ENCODE data around the gene BBS2. TPM values are rescaled to one million over a fixed set of nuclear protein-coding genes. Genes with fewer than 3 reads are reported as not detected.

Gene BBS2
- total and polyA plus RNA-seq, 4 donors = 14.0 to 70.0 (median 33.0) TPM

DNA sequence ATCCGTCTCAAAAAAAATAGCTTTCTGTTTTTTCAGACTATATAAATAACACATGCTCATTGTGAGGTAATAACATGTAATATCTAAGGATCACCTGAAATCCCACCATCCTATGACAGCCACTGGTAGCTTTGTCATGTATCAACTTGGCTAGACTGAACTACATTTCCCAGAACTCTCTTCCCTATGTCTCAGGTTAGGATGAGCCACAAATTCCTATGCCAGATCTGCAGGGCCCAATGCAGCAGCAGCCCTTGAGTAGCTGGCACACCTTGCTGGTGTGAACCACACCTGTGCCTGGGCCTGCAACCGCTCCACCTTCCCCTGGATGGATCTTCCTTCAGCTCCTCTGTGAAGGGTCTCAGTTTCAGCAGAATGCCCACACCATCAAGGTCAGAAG, 40.4 kb downstream of the BBS2 start:
- H3K4me3 ChIP-seq = no peak overlapping the region
- no peaks in the 10 kb centered on the region for H3K4me1 ChIP-seq (ENCODE audit: control insufficient read depth in 5 of 5, insufficient read depth in 5 of 5, low read length in 5 of 5)
- peaks cover 25 to 26% (median 26%) of the 10 kb centered on the region in 4 donors for H3K36me3 ChIP-seq (ENCODE audit: control insufficient read depth in 4 of 4, insufficient read depth in 4 of 4, low read length in 4 of 4)
- DNase-seq = no peak
- no peak overlapping the region for H3K27ac ChIP-seq (ENCODE audit: low read depth in 1 of 2, low read length in 1 of 2)
- H3K9ac ChIP-seq (ENCODE audit: insufficient read depth in 1 of 2, low read length in 2 of 2) = no peak overlapping the region
- ATAC-seq (ENCODE audit: insufficient read depth, low FRiP score) = no peak
- 94 to 98% methylated on average over 2 of the region's 2 CpGs for WGBS, 2 donors
- no peaks in the 10 kb centered on the region for H3K9me3 ChIP-seq (ENCODE audit: control insufficient read depth in 4 of 4, insufficient read depth in 3 of 4, low read length in 3 of 4)
- TF ChIP-seq, protein P1, sequence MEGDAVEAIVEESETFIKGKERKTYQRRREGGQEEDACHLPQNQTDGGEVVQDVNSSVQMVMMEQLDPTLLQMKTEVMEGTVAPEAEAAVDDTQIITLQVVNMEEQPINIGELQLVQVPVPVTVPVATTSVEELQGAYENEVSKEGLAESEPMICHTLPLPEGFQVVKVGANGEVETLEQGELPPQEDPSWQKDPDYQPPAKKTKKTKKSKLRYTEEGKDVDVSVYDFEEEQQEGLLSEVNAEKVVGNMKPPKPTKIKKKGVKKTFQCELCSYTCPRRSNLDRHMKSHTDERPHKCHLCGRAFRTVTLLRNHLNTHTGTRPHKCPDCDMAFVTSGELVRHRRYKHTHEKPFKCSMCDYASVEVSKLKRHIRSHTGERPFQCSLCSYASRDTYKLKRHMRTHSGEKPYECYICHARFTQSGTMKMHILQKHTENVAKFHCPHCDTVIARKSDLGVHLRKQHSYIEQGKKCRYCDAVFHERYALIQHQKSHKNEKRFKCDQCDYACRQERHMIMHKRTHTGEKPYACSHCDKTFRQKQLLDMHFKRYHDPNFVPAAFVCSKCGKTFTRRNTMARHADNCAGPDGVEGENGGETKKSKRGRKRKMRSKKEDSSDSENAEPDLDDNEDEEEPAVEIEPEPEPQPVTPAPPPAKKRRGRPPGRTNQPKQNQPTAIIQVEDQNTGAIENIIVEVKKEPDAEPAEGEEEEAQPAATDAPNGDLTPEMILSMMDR (IDR thresholded peaks at IDR 0.05; ENCODE audit: control extremely low read depth, extremely low read depth) = no peak
- no peaks in the 10 kb centered on the region for H3K27me3 ChIP-seq (ENCODE audit: control insufficient read depth in 3 of 3, insufficient read depth in 3 of 3, low read length in 2 of 3)

DNA sequence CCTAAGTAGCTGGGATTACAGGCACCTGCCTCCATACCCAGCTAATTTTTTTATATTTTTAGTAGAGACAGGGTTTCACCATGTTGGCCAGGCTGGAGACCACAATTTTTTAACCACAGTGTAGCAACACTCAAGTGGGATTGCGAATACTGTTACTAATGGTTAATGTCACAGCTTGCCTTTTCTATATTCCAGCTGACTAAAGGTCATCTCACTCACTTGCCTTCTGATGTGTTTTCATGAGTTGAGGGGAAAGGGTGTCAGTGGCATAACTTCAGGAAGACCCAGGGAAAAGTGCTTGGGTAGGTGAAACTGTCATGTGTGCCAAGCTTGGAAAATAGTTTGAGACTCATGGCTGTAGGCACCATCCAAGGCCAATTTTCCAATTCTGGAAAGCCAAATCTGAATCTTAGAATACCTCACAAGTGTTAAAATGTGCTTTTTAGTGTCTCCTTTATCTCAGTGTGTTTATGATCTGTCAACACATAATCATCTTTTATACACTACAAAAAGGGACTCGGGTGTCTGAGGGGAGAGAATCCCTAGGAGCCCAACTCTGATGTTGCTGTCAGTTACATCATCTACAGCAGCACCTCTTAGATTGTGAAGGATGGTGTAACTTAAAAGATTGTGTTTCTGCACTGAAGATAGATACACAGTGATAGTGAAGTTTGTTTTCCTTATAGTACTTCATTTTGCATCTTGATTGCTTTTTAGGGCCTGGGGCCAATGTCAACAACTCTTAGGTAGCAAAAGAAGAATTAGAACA, 41.4 kb downstream of the BBS2 start:
- H3K27ac ChIP-seq (ENCODE audit: low read depth in 1 of 2, low read length in 1 of 2) = no peak overlapping the region
- H3K36me3 ChIP-seq (ENCODE audit: control insufficient read depth in 4 of 4, insufficient read depth in 4 of 4, low read length in 4 of 4) = peaks cover 22 to 27% (median 25%) of the 10 kb centered on the region in 4 donors
- H3K9ac ChIP-seq (ENCODE audit: insufficient read depth in 1 of 2, low read length in 2 of 2) = no peak overlapping the region
- no peaks in the 10 kb centered on the region for H3K4me1 ChIP-seq (ENCODE audit: control insufficient read depth in 5 of 5, insufficient read depth in 5 of 5, low read length in 5 of 5)
- 54 to 74% methylated on average over 2 of the region's 2 CpGs for WGBS, 2 donors
- DNase-seq = no peak
- TF ChIP-seq, protein P1 (IDR thresholded peaks at IDR 0.05; ENCODE audit: control extremely low read depth, extremely low read depth) = no peak
- no peaks in the 10 kb centered on the region for H3K27me3 ChIP-seq (ENCODE audit: control insufficient read depth in 3 of 3, insufficient read depth in 3 of 3, low read length in 2 of 3)
- H3K4me3 ChIP-seq = no peak overlapping the region
- H3K9me3 ChIP-seq (ENCODE audit: control insufficient read depth in 4 of 4, insufficient read depth in 3 of 4, low read length in 3 of 4) = no peaks in the 10 kb centered on the region
- no peak for ATAC-seq (ENCODE audit: insufficient read depth, low FRiP score)

DNA sequence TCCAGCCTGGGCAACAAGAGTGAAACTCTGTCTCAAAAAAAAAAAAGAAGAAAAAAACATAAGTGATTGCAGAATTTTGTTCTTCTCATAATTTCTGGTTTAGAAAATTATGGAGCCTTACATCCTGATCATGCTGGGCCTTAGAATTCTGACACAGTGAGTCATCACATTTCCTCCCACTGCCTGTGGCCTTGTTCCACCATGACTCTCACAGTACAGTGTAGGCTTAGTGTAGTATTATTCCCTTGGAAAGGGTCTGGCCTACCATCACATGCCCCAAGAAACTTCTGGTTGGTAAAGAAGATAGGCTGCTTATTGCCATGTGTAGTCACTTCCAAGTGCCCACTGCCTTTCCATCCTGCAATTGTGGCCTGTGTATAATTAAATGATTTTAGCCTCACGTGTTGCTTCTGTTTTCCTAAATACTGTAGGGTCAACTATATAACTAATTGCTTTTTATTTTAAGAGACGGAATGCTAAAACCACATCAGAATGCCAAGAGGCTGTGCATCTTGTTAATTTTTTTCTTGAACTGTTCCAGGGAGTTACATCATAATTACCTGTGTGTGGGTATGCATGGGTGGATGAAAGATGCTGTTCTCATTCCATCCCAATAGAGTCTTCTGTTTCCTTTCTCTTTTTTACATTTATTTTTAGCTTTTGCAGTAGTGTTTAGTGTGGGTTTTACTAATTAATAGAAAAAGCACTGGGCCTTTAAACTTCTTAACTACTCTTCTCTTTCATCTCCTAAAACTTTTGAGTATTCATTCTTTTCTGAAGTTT, 42.5 kb downstream of the BBS2 start:
- H3K36me3 ChIP-seq (ENCODE audit: control insufficient read depth in 4 of 4, insufficient read depth in 4 of 4, low read length in 4 of 4) = peaks cover 15 to 30% (median 25%) of the 10 kb centered on the region in 4 donors
- ATAC-seq (ENCODE audit: insufficient read depth, low FRiP score) = no peak
- no peaks in the 10 kb centered on the region for H3K9me3 ChIP-seq (ENCODE audit: control insufficient read depth in 4 of 4, insufficient read depth in 3 of 4, low read length in 3 of 4)
- no peak for DNase-seq
- no peaks in the 10 kb centered on the region for H3K4me1 ChIP-seq (ENCODE audit: control insufficient read depth in 5 of 5, insufficient read depth in 5 of 5, low read length in 5 of 5)
- no peak overlapping the region for H3K4me3 ChIP-seq
- TF ChIP-seq, protein P1 (IDR thresholded peaks at IDR 0.05; ENCODE audit: control extremely low read depth, extremely low read depth) = no peak
- H3K27me3 ChIP-seq (ENCODE audit: control insufficient read depth in 3 of 3, insufficient read depth in 3 of 3, low read length in 2 of 3) = no peaks in the 10 kb centered on the region
- H3K9ac ChIP-seq (ENCODE audit: insufficient read depth in 1 of 2, low read length in 2 of 2) = no peak overlapping the region
- H3K27ac ChIP-seq (ENCODE audit: low read depth in 1 of 2, low read length in 1 of 2) = no peak overlapping the region
- 90 to 93% methylated on average over 2 of the region's 2 CpGs for WGBS, 2 donors
